DOHH2 (cell line): Measurements from ENCODE around the gene PCP4L1.

Experiments used
- CTCF ChIP-seq: fragments of 200-600 bp; sonication (generic); IDR thresholded peaks from one replicate; pipeline ENCODE4 v1.5.1; 2014; ENCODE audit warnings: antibody characterized with exemption, mild to moderate bottlenecking, low read depth, low read length; ENCODE audit not compliant: poor library complexity, severe bottlenecking
- EZH2phosphoT487 ChIP-seq: fragments of 200-600 bp; sonication (generic); IDR thresholded peaks from 2 replicates; pipeline ENCODE4 v1.6.1; 2017; ENCODE audit warnings: borderline replicate concordance, mild to moderate bottlenecking, antibody characterized with exemption, low read length, moderate library complexity, mixed read lengths

DNA sequence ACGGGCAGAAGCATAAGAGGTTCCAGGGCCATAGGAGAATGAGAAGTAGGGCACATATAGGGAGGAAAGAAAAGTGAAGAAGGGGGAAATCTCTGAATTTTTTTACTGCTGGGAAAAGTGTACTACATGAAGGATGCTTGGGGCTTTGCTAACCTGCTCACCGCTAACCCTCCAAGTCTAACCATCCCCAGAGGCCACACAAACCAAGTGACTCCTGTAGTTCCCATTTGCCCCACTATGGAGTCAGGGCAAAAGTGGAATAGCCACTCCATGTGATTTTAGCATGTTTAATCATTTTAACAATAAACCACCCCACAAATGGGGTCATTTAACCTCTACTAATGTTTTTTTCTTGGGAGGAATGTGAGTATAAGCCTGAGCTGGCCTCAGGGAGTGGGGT lies 26.6 kb downstream of the PCP4L1 start:
- TF ChIP-seq CTCF (no peak), EZH2phosphoT487 (no peak)
